IMR-90 (cell line): ENCODE data around the gene NEDD1. TPM values are rescaled to one million over a fixed set of nuclear protein-coding genes. Genes with fewer than 3 reads are reported as not detected.

Experiments used
- ATAC-seq: fragments of 200-7000 bp; cut with Tn5 transposase; 2 replicates; pipeline ENCODE4 v1.9.1; 2020; ENCODE audit warnings: low read depth, mild to moderate bottlenecking, moderate library complexity
- BruUV-seq: library from RNA; stranded (reverse); fragments of 400-500 nt; replicated peaks from 2 replicates; lab custom pipeline; 2021; lab: Mats Ljungman, UMichigan
- CTCF ChIA-PET: fragments of 300-600 bp; formaldehyde crosslinking; extraction: SDS; loops from one replicate; lab custom pipeline; 2021; ENCODE audit warnings: antibody characterized with exemption; lab: Yijun Ruan, JAX
- POLR2A ChIA-PET: fragments of 300-600 bp; sonication (Branson Sonifier 250); formaldehyde crosslinking; loops from one replicate; lab custom pipeline; 2022; ENCODE audit warnings: antibody characterized with exemption; ENCODE audit not compliant: unreplicated experiment; lab: Charles Lee
- DNase-seq: peaks from one replicate; pipeline ENCODE4 v3.0.0; 2013
- H2AFZ ChIP-seq: replicated peaks from 2 replicates; pipeline ENCODE3; 2013; ENCODE audit warnings: low read length, mild to moderate bottlenecking; ENCODE audit not compliant: poor library complexity
- H2AK5ac ChIP-seq: 2 replicates; pipeline ENCODE4 v1.6.1; 2013; ENCODE audit warnings: low read depth, low read length, inconsistent platforms
- H2AK9ac ChIP-seq: replicated peaks from 2 replicates; pipeline ENCODE3; 2013; ENCODE audit warnings: mild to moderate bottlenecking, low read depth, low read length, moderate library complexity; ENCODE audit not compliant: poor library complexity
- H2BK120ac ChIP-seq: 2 replicates; pipeline ENCODE4 v1.6.1; 2013; ENCODE audit warnings: low read depth, low read length, inconsistent platforms
- H2BK15ac ChIP-seq: 3 replicates; pipeline ENCODE4 v1.6.1; 2013; ENCODE audit warnings: low read depth, low read length, inconsistent platforms
- H2BK20ac ChIP-seq: 2 replicates; pipeline ENCODE4 v1.6.1; 2013; ENCODE audit warnings: low read depth, mild to moderate bottlenecking, inconsistent platforms, low read length, moderate library complexity
- H2BK5ac ChIP-seq: 2 replicates; pipeline ENCODE4 v1.6.1; 2013; ENCODE audit warnings: mild to moderate bottlenecking, low read depth, low read length, inconsistent platforms; ENCODE audit not compliant: poor library complexity, severe bottlenecking
- H3K14ac ChIP-seq: replicated peaks from 2 replicates; pipeline ENCODE4 v1.6.1; 2013; ENCODE audit warnings: low read depth, low read length, inconsistent platforms
- H3K18ac ChIP-seq: 2 replicates; pipeline ENCODE4 v1.6.1; 2013; ENCODE audit warnings: low read depth, low read length, control low read depth
- H3K23ac ChIP-seq: 2 replicates; pipeline ENCODE4 v1.6.1; 2013; ENCODE audit warnings: low read depth, low read length, inconsistent platforms
- H3K27ac ChIP-seq: 2 replicates; pipeline ENCODE4 v1.5.1; 2013; ENCODE audit warnings: mild to moderate bottlenecking, control low read depth, low read length; ENCODE audit not compliant: insufficient read depth
- H3K27me3 ChIP-seq: 2 replicates; pipeline ENCODE4 v1.6.1; 2013; ENCODE audit warnings: low read length; ENCODE audit not compliant: control insufficient read depth, insufficient read depth
- H3K36me3 ChIP-seq: 2 replicates; pipeline ENCODE4 v1.6.1; 2013; ENCODE audit warnings: low read length, mixed read lengths; ENCODE audit not compliant: control insufficient read depth, insufficient read depth
- H3K4ac ChIP-seq: 2 replicates; pipeline ENCODE4 v1.6.1; 2013; ENCODE audit warnings: low read depth, low read length, inconsistent platforms
- H3K4me1 ChIP-seq: 2 replicates; pipeline ENCODE4 v1.6.1; 2013; ENCODE audit warnings: low read length, mixed read lengths; ENCODE audit not compliant: control insufficient read depth, insufficient read depth
- H3K4me2 ChIP-seq: 2 replicates; pipeline ENCODE4 v1.6.1; 2013; ENCODE audit warnings: low read depth, mild to moderate bottlenecking, control low read depth, low read length, moderate library complexity
- H3K4me3 ChIP-seq: 2 replicates; pipeline ENCODE4 v1.5.1; 2013; ENCODE audit warnings: low read depth, mild to moderate bottlenecking, control low read depth, low read length, moderate library complexity; ENCODE audit not compliant: insufficient read depth
- H3K56ac ChIP-seq: 2 replicates; pipeline ENCODE4 v1.6.1; 2013; ENCODE audit warnings: low read length, inconsistent platforms; ENCODE audit not compliant: insufficient read depth; ENCODE audit errors: extremely low read depth
- H3K79me1 ChIP-seq, 2 experiments: 2 replicates each; pipeline ENCODE4 v1.6.1; 2013; ENCODE audit warnings: low read length in 2 of 2, inconsistent platforms in 1 of 2, low read depth in 1 of 2
- H3K9ac ChIP-seq: 2 replicates; pipeline ENCODE4 v1.6.1; 2013; ENCODE audit warnings: low read depth, low read length, control low read depth
- H3K9me1 ChIP-seq: 2 replicates; pipeline ENCODE4 v1.6.1; 2013; ENCODE audit warnings: low read length, inconsistent platforms; ENCODE audit not compliant: insufficient read depth
- H3K9me3 ChIP-seq: 2 replicates; pipeline ENCODE4 v1.6.1; 2013; ENCODE audit warnings: low read length; ENCODE audit not compliant: control insufficient read depth, insufficient read depth
- H4K20me1 ChIP-seq: 2 replicates; pipeline ENCODE4 v1.6.1; 2013; ENCODE audit warnings: low read length, inconsistent platforms; ENCODE audit not compliant: insufficient read depth
- H4K5ac ChIP-seq: 2 replicates; pipeline ENCODE4 v1.6.1; 2013; ENCODE audit warnings: mild to moderate bottlenecking, low read depth, low read length, control low read depth
- H4K8ac ChIP-seq, 2 experiments: 2 replicates each; pipeline ENCODE4 v1.6.1; 2013; ENCODE audit warnings: low read depth in 2 of 2, low read length in 2 of 2, control low read depth in 1 of 2, inconsistent platforms in 1 of 2
- H4K91ac ChIP-seq: 2 replicates; pipeline ENCODE4 v1.6.1; 2013; ENCODE audit warnings: low read depth, low read length, inconsistent platforms; ENCODE audit not compliant: insufficient read depth
- CEBPB ChIP-seq: IDR thresholded peaks from 2 replicates; pipeline ENCODE4 v1.6.1; 2012; ENCODE audit warnings: low read depth, low read length, improper control_type of control experiment
- RAD21 ChIP-seq: IDR thresholded peaks from 2 replicates; pipeline ENCODE4 v1.6.1; 2012; ENCODE audit warnings: low read length, improper control_type of control experiment
- SMC3 ChIP-seq: fragments of 150-350 bp; IDR thresholded peaks from 2 replicates; pipeline ENCODE4 v1.6.1; 2016; ENCODE audit warnings: low read depth, mild to moderate bottlenecking, antibody characterized with exemption, low read length, moderate library complexity
- WGBS, 2 experiments: methylation state at CpG; one replicate each; pipeline versions ENCODE4 v1.1.5 to v1.1.7; 2013; ENCODE audit warnings: missing lambda C conversion rate in 2 of 2; ENCODE audit not compliant: insufficient read length in 1 of 2; ENCODE audit errors: extremely low coverage in 2 of 2; 5-methylcytosine and 5-hydroxymethylcytosine counted together
- dilution Hi-C: fragments of 300-500 bp; cut with HindIII; formaldehyde crosslinking; loops from one replicate; pipeline ENCODE4 v1.14.3; 2018; ENCODE audit warnings: low sequenced_read_pairs; ENCODE audit not compliant: unreplicated experiment
- in situ Hi-C: fragments of 300-500 bp; cut with MboI; formaldehyde crosslinking; loops from 3 replicates; pipeline ENCODE4 v1.14.3; 2019; ENCODE audit warnings: low sequenced_read_pairs, inconsistent platforms, mixed read lengths
- intact Hi-C: fragments of 100-400 bp; cut with micrococcal nuclease; formaldehyde crosslinking; loops from 2 replicates; pipeline ENCODE4 v1.10.0; 2022
- polyA plus RNA-seq, 3 experiments: library from polyadenylated mRNA; depleted of rRNA; stranded (reverse); fragments of >200 nt; gene quantifications; 2 replicates each; pipeline ENCODE4 v1.2.3, GENCODE V29; 2012; ENCODE audit warnings: low replicate concordance in 1 of 3
- total RNA-seq: library from RNA; depleted of rRNA; stranded (reverse); fragments of >200 nt; gene quantifications from 2 replicates; pipeline ENCODE4 v1.2.3, GENCODE V29; 2012
- TF ChIP-seq, protein P1 (sequence below): fragments of 150-350 bp; IDR thresholded peaks from 2 replicates; pipeline ENCODE4 v1.6.1; 2017; ENCODE audit warnings: mild to moderate bottlenecking, antibody characterized with exemption, low read length, low read depth

NEDD1 gene
- total and polyA plus RNA-seq, 2 of the 4 experiments (the other 2 are of a cell fraction): 10.0 to 48.0 TPM

- DNase-seq: no peak
- H3K56ac ChIP-seq: no peak overlapping the region
- intact Hi-C loops (no loop called here), dilution Hi-C loops (no loop called here), in situ Hi-C loops (loop anchor here (5.0 to 25.0 kb wide), 3 partner anchors 325 to 1405 kb away; no protein-coding TSS in a partner anchor)
- no peak overlapping the region for H3K9ac ChIP-seq
- no peak overlapping the region for H2AFZ ChIP-seq
- no peaks in the 10 kb centered on the region for H3K79me1 ChIP-seq
- TF ChIP-seq RAD21: no peak
- peak; percentile 57 for TF ChIP-seq CEBPB
- no peak for TF ChIP-seq SMC3
- TF ChIP-seq, protein P1, sequence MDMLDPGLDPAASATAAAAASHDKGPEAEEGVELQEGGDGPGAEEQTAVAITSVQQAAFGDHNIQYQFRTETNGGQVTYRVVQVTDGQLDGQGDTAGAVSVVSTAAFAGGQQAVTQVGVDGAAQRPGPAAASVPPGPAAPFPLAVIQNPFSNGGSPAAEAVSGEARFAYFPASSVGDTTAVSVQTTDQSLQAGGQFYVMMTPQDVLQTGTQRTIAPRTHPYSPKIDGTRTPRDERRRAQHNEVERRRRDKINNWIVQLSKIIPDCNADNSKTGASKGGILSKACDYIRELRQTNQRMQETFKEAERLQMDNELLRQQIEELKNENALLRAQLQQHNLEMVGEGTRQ: no peak
- H3K36me3 ChIP-seq: no peaks in the 10 kb centered on the region
- H3K4me1 ChIP-seq: no peaks in the 10 kb centered on the region
- H2AK5ac ChIP-seq: no peak overlapping the region
- H4K20me1 ChIP-seq: no peaks in the 10 kb centered on the region
- no peak for ATAC-seq
- no peak overlapping the region for H2BK15ac ChIP-seq
- no peaks in the 10 kb centered on the region for H3K9me3 ChIP-seq
- H3K4me2 ChIP-seq: no peak overlapping the region
- no peak overlapping the region for H2BK5ac ChIP-seq
- no peak overlapping the region for H2BK120ac ChIP-seq
- H3K4me3 ChIP-seq: no peak overlapping the region
- ChIA-PET POLR2A (no interaction called here), CTCF (no interaction called here)
- WGBS, 2 experiments: 67% methylated on average over 1 of the region's 4 CpGs; no CpG with 5 or more reads in 1 of the 2 experiments
- H3K23ac ChIP-seq: no peak overlapping the region
- H3K4ac ChIP-seq: no peak overlapping the region
- no peak overlapping the region for H3K14ac ChIP-seq
- H3K18ac ChIP-seq: no peak overlapping the region
- H4K91ac ChIP-seq: no peak overlapping the region
- peaks cover 10% of the 10 kb centered on the region; the same call in 1 of the 2 replicates for H3K27me3 ChIP-seq
- no peak overlapping the region for H2BK20ac ChIP-seq
- no peak overlapping the region for H3K27ac ChIP-seq
- no peak overlapping the region for H2AK9ac ChIP-seq
- H4K5ac ChIP-seq: no peak overlapping the region
- no peak overlapping the region for H4K8ac ChIP-seq
- no peaks in the 10 kb centered on the region for H3K9me1 ChIP-seq
- BruUV-seq: no TSS peak
Observed at GRCh38 chr12:96982671-96983070, 75.6 kb downstream of the NEDD1 start.
